ENCODE results near the gene ARID5B.

ARID5B gene

DNA sequence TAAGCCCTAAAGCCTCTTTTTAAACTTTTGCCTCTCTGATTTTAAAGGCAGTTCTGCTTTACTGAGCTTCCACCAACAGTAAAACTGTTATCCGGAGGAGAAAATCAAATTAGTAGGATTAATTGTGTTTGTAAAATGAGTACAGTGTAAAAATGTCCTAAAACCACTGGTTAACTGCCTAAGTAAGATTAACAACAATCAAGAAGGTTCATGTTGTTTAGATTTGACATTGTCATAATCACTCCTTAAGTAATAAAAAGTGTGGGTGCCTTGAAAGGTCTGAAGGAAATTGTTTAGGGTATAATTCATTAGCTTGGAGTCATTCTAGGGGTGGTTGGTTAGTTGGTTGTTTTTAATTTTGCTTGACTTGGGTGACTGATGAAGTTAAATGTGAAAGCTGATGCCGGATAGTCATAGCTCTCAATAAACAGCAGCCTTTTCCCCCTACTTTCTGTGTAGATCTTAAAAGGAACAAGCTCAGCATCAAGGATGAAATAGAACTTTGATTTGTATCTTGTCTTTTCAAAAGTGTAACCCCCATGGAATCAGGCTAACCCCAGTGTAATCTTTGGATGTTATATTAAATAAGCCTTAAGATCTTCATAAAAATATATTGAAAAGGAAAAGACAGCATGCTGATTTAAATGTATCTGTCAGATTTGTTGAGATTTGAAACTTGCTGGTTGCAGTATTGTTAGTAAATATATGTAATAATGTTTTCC, 148.3 kb downstream of the ARID5B start:
- TF ChIP-seq, protein P1, sequence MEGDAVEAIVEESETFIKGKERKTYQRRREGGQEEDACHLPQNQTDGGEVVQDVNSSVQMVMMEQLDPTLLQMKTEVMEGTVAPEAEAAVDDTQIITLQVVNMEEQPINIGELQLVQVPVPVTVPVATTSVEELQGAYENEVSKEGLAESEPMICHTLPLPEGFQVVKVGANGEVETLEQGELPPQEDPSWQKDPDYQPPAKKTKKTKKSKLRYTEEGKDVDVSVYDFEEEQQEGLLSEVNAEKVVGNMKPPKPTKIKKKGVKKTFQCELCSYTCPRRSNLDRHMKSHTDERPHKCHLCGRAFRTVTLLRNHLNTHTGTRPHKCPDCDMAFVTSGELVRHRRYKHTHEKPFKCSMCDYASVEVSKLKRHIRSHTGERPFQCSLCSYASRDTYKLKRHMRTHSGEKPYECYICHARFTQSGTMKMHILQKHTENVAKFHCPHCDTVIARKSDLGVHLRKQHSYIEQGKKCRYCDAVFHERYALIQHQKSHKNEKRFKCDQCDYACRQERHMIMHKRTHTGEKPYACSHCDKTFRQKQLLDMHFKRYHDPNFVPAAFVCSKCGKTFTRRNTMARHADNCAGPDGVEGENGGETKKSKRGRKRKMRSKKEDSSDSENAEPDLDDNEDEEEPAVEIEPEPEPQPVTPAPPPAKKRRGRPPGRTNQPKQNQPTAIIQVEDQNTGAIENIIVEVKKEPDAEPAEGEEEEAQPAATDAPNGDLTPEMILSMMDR (IDR thresholded peaks at IDR 0.05; ENCODE audit: extremely low read depth, missing control alignments): no peak
- no peak for DNase-seq (ENCODE audit: low spot score)

DNA sequence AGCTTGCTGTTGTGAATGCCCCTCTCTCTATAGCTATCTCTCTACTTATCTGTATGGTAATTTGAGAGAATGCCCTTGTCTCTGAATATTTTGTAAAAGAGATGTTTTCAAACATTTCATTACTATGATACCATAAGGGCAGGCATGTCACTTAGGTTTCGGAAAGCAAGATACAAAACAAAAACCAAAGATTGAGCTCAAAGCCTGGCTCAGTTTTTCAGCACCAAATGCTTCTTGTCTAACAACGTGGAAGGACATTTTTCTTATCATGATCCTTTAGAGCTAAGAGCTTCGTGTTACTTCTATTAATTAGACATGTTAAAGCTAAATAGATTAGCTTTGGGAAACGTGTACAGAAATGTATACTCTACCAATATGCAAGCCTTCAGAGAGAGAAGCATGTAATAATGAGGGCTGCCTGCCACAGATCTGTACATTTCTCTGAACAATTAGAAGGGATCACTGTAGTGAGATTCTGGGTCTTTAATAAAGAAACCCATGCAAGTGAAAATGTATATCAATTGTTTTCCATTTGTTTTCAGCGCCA, 148.9 kb downstream of the ARID5B start:
- TF ChIP-seq, protein P1 (IDR thresholded peaks at IDR 0.05; ENCODE audit: extremely low read depth, missing control alignments): no peak
- DNase-seq (ENCODE audit: low spot score): no peak

DNA sequence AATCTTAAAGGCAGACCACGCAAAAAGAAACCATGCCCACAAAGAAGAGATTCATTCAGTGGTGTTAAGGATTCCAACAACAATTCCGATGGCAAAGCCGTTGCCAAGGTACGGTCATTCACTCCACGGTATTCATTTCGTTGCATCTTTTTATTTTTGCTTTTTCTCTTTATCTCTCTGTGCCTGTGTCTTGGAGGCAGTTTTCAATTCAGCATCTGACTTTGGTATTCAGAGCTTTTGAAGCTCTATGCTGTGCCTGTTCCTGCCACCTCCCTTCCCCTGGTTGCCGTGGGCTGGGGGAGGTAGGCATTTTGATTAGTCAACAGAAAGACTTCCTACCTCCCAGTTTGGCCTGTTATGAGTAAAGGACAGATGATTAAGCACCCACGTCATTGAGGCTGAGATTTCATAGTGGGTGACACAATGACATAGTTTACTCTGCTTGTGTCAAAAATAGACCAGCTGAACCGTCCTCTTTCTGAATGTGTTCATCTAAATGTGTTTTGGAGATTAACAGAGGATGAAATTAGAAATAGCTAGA, 149.5 kb downstream of the ARID5B start:
- DNase-seq (ENCODE audit: low spot score): peak; percentile 54
- TF ChIP-seq, protein P1 (IDR thresholded peaks at IDR 0.05; ENCODE audit: extremely low read depth, missing control alignments): no peak

DNA sequence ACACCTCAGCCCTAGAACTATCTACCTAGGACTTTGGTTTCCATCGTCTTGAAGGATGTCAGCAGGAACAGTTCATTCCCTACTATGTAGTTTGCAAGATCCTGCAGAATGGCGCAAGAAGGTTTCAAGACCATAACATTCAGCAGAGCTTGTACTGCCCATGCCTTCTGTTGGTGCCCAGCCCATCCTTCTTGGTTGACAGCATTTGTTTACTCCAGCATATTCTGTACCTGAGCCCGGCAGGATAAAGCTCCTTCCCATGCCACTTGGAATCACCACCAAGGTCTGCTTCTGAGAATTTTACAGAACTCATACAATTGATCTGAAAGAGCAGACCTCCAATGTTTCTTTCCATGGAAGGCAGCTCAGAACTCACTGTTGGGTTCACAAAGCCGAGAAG, 150.8 kb downstream of the ARID5B start:
- no peak for DNase-seq (ENCODE audit: low spot score)
- TF ChIP-seq, protein P1 (IDR thresholded peaks at IDR 0.05; ENCODE audit: extremely low read depth, missing control alignments): no peak

DNA sequence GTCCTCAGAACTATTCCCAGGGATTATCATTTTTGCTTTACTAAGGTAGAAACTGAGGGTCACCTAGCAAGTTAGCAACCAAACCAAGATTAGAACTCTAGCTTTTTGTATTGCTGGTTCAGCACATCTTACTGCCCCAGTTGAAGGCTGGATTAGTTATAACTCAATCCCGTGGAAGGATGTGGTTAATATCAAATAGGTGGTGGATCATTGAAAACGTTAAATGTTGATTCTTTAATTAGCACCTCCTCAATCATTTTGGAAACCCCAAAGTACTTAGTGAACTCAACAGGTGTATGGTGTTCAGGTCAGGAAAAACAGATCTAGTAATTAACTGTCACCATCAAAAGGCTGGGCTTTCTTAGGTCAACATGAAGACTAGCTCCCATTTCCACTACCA, 152.4 kb downstream of the ARID5B start:
- DNase-seq (ENCODE audit: low spot score): no peak
- TF ChIP-seq, protein P1 (IDR thresholded peaks at IDR 0.05; ENCODE audit: extremely low read depth, missing control alignments): no peak

DNA sequence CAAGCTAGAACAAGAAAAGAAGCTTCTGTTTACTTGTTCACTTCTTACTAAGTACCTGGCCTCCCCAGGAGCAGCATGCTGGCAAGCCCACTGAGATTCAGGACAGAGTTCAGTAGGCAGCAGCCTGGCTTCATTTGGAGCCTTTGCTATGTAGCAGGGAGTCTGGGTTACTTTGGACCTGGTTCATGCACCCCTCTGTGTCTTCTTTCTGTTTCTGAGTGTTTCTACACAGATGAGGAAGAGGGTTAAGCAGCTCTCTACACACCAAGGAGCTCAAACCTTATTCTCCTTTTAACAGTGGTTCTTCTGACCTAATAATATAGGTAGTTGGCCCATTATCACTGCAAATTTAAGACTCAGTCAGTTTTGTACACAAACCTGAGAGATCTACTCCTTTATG, 152.9 kb downstream of the ARID5B start:
- DNase-seq (ENCODE audit: low spot score): no peak
- TF ChIP-seq, protein P1 (IDR thresholded peaks at IDR 0.05; ENCODE audit: extremely low read depth, missing control alignments): no peak

DNA sequence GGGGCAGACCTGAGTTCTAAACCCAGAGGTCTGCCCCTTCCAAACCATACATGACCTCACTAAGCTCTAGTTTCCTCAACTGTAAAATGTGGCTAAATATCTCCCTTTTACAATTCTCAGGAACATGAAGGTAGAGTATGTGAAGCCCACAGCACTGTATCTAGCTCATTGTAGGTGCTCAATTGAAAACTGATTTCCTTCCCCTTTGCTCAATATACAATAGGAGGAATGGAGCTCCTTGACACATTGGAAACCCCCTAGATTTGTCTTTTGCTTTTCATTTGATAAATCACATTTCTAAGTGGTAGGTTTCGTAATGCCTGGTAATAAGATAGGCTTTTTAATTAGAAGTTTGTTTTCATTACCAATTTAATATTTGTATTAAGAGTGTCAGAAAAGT, 153.3 kb downstream of the ARID5B start:
- DNase-seq (ENCODE audit: low spot score): peak; percentile 30
- TF ChIP-seq, protein P1 (IDR thresholded peaks at IDR 0.05; ENCODE audit: extremely low read depth, missing control alignments): no peak
